NT2/D1 (cell line): ENCODE results near the gene TNFRSF14.

ENCODE experiments used
- YY1 ChIP-seq: IDR thresholded peaks from 2 replicates; pipeline ENCODE4 v1.6.1; 2011; ENCODE audit not compliant: insufficient read length, insufficient read depth
- ZNF274 ChIP-seq: IDR thresholded peaks from 2 replicates; pipeline ENCODE4 v1.6.1; 2011; ENCODE audit warnings: mild to moderate bottlenecking, low read depth, low read length

- TF ChIP-seq ZNF274 (no peak), YY1 (no peak)
These were observed 47.4 kb upstream of the TNFRSF14 start for GRCh38 chr1:2508751-2509150.
